Measurements from ENCODE around the gene MSN. TPM values are rescaled to one million over a fixed set of nuclear protein-coding genes. Genes with fewer than 3 reads are reported as not detected.

MSN gene
- total RNA-seq, 1 experiment from 2014 or later, result 91.2 TPM

- TF ChIP-seq CTCF (IDR thresholded peaks at IDR 0.05) (no peak), ZBTB21 (CRISPR knock-in tag; IDR thresholded peaks at IDR 0.05; ENCODE audit: borderline replicate concordance) (no peak), OVOL2 (CRISPR knock-in tag; IDR thresholded peaks at IDR 0.05; ENCODE audit: borderline replicate concordance) (no peak)
Observed at GRCh38 chrX:65634732-65635131, 32.7 kb upstream of the MSN start (continued).

- TF ChIP-seq OVOL2 (CRISPR knock-in tag; IDR thresholded peaks at IDR 0.05; ENCODE audit: borderline replicate concordance) (no peak), ATF1 (CRISPR knock-in tag; IDR thresholded peaks at IDR 0.05) (no peak), CREB1 (CRISPR knock-in tag; IDR thresholded peaks at IDR 0.05) (no peak), NR1H2 (CRISPR knock-in tag; IDR thresholded peaks at IDR 0.05) (no peak), IRF2 (CRISPR knock-in tag; IDR thresholded peaks at IDR 0.05; ENCODE audit: borderline replicate concordance, low read depth) (no peak), NFATC4 (CRISPR knock-in tag; IDR thresholded peaks at IDR 0.05) (no peak), CBFB (CRISPR knock-in tag; IDR thresholded peaks at IDR 0.05; ENCODE audit: low read depth) (no peak), CTCF (IDR thresholded peaks at IDR 0.05) (no peak), ZNF396 (CRISPR knock-in tag; IDR thresholded peaks at IDR 0.05; ENCODE audit: borderline replicate concordance) (no peak), HMGXB4 (CRISPR knock-in tag; IDR thresholded peaks at IDR 0.05) (no peak), KAT7 (CRISPR knock-in tag; IDR thresholded peaks at IDR 0.05; ENCODE audit: borderline replicate concordance) (no peak), ELF4 (CRISPR knock-in tag; IDR thresholded peaks at IDR 0.05; ENCODE audit: low read depth) (no peak), PRDM15 (CRISPR knock-in tag; IDR thresholded peaks at IDR 0.05) (no peak), NR3C1 (CRISPR knock-in tag; conservative IDR thresholded peaks at IDR 0.05; ENCODE audit: low read depth) (no peak), ZNF416 (CRISPR knock-in tag; IDR thresholded peaks at IDR 0.05) (no peak), ZBTB43 (CRISPR knock-in tag; IDR thresholded peaks at IDR 0.05) (no peak)
- no peak overlapping the region for H3K4me3 Mint-ChIP-seq
- H3K27me3 Mint-ChIP-seq (ENCODE audit: low read depth), result no peaks in the 10 kb centered on the region
- ATAC-seq (no peak), DNase-seq (ENCODE audit: low spot score) (no peak)
- H3K27ac Mint-ChIP-seq, result no peak overlapping the region
- H3K9me3 Mint-ChIP-seq, result no peaks in the 10 kb centered on the region
- CTCF ChIA-PET, result no interaction called here
- H3K4me1 Mint-ChIP-seq, result no peaks in the 10 kb centered on the region
- POLR2A ChIA-PET, result no interaction called here
- H3K36me3 Mint-ChIP-seq, result no peaks in the 10 kb centered on the region
Observed at GRCh38 chrX:65635378-65635777, 32.1 kb upstream of the MSN start.

Measured in WTC11 (cell line).